GM12864 (cell line): ENCODE measurements around the gene COQ8B.
"Not testable (repeated sequence)": the region's sequence is repeated elsewhere in the genome, so short reads cannot be mapped to it uniquely, and the experiment has no call there.

Experiments used
- DNase-seq: peaks from one replicate; pipeline ENCODE4 v3.0.0-alpha.2; 2011; ENCODE audit warnings: low read depth
- H3K4me3 ChIP-seq: 2 replicates; pipeline ENCODE4 v1.5.1; 2011; ENCODE audit warnings: mild to moderate bottlenecking, low read depth, low read length, control low read depth
- TF ChIP-seq, protein P1 (sequence below): IDR thresholded peaks from 2 replicates; pipeline ENCODE4 v1.5.1; 2011; ENCODE audit warnings: low read depth, mild to moderate bottlenecking, moderate library complexity, low read length, control low read depth, inconsistent platforms; ENCODE audit errors: missing control alignments

Gene COQ8B

DNA sequence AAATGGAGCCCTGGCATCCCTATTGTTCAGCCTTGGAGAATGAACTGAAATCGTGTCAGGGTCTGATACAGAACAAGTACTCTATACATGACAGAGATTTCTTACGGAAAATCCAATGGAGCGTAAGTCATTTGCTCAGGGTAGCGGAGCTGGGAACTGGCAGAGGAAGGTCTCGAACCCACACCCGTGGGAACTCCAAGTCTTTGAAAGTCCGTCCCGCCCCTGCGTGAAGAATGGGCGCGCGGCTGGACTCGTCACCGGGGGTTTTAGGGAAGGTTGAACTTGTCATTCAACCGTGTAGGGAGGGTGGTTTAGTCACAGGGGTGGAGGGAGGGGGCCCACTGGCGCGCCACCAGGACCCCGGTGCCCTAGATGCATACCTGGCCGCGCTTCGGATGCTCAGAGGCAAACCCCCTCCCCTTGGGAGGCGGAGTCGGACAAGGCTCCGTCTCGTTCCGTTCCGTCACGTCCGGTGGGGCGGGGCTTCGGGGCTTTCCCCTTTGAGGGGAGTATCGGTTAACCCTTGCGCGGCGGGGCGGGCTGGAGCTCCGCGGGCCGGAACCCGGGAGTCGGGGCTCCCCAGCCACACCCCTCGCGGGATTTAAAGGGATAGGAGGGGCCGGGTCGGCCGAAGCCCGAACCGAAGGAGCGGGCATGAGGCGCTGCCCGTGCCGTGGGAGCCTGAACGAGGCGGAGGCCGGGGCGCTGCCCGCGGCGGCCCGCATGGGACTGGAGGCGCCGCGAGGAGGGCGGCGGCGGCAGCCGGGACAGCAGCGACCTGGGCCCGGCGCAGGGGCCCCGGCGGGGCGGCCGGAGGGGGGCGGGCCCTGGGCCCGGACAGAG lies at the start of gene COQ8B, which contains the start of gene ITPKC:
Gene COQ8B, minus strand, starts transcription at position 405 of the 843 bp plus-strand sequence. CDS start 2,254 bp downstream, outside the sequence.
Gene ITPKC, plus strand, starts transcription at position 631 of the 843 bp plus-strand sequence. Its CDS starts 24 bp downstream, at position 655.
- TF ChIP-seq, protein P1, sequence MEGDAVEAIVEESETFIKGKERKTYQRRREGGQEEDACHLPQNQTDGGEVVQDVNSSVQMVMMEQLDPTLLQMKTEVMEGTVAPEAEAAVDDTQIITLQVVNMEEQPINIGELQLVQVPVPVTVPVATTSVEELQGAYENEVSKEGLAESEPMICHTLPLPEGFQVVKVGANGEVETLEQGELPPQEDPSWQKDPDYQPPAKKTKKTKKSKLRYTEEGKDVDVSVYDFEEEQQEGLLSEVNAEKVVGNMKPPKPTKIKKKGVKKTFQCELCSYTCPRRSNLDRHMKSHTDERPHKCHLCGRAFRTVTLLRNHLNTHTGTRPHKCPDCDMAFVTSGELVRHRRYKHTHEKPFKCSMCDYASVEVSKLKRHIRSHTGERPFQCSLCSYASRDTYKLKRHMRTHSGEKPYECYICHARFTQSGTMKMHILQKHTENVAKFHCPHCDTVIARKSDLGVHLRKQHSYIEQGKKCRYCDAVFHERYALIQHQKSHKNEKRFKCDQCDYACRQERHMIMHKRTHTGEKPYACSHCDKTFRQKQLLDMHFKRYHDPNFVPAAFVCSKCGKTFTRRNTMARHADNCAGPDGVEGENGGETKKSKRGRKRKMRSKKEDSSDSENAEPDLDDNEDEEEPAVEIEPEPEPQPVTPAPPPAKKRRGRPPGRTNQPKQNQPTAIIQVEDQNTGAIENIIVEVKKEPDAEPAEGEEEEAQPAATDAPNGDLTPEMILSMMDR = peak; percentile 13
- DNase-seq = peak; percentile 83
- peak within 1 kb of the TSS; percentile 83 for H3K4me3 ChIP-seq

- H3K4me3 ChIP-seq, DNase-seq: not testable (repeated sequence)
These were observed 49.7 kb upstream of the COQ8B start for GRCh38 chr19:40766385-40766784.

DNA sequence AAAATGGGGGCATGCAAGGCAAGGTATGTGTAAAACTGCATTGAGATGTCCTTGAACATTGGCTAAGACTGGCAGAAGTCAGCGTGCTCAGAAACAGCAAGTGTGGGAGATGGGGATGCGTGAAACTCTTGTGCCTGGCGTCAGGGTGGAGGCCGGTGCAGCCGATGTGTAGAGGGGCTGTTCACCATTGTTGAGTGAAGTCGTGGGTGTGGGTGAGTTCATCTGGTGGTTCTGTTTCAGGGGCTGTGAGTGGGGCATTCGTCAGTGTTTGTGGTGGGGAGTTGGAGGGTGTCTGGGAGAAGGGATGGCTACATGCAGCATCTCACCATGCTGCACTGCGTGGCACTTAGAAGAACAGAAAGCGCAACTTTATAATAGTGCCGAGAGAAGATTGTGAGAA lies 47.3 kb upstream of the COQ8B start:
- H3K4me3 ChIP-seq = no peak overlapping the region

DNA sequence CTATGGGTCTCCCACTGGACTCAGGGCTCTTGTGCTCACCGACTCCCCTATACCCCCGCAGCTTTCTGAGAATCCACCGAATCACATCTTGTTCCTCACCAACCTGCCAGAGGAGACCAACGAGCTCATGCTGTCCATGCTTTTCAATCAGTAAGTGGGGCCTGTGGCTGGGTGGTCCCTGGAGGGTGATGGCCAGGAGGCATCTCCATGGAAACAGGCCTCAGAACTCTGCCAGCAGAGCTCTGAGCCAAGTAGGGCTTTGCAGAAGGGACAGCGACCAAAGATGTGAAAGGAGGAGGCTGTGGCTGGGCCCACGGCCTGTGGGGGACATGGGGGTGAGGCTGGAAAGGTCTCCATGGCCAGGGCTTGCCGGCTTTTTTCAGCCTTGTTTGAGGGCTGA lies 46.8 kb upstream of the COQ8B start:
- no peak for DNase-seq
- TF ChIP-seq, protein P1 = no peak
- H3K4me3 ChIP-seq = no peak overlapping the region

More for the DNA sequence above, 47.3 kb upstream of the COQ8B start:
- TF ChIP-seq, protein P1 = no peak
- no peak for DNase-seq

GRCh38 chr19:40762754-40763470 lies 46.2 kb upstream of the COQ8B start:
- DNase-seq = no peak
- no peak overlapping the region for H3K4me3 ChIP-seq
- TF ChIP-seq, protein P1 = no peak

GRCh38 chr19:40759352-40759751 lies 42.7 kb upstream of the COQ8B start:
- no peak for DNase-seq
- TF ChIP-seq, protein P1 = no peak
- no peak overlapping the region for H3K4me3 ChIP-seq

DNA sequence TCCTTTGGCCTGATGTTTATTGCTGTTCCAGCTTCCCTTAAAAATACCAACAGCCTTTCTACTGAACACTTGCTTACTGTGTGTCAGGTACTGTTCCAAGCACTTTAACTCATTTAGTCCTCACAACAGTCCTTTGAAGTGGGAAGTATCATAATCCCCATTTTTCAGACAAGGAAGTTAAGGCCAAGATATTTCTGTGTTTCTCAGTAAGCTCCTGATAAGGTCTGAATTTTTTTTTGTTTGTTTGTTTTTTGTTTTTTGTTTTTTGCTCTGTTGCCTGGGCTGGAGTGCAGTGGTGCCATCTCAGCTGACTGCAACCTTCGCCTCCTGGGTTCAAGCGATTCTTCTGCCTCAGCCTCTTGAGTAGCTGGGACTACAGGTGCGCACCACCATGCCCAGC lies 41.8 kb upstream of the COQ8B start:
- no peak overlapping the region for H3K4me3 ChIP-seq
- TF ChIP-seq, protein P1 = no peak
- no peak for DNase-seq
